Measurements from ENCODE around the gene IGSF1. TPM values are rescaled to one million over a fixed set of nuclear protein-coding genes. Genes with fewer than 3 reads are reported as not detected.

The IGSF1 gene
- total RNA-seq, 1 experiment from 2014 or later: 0.79 TPM

DNA sequence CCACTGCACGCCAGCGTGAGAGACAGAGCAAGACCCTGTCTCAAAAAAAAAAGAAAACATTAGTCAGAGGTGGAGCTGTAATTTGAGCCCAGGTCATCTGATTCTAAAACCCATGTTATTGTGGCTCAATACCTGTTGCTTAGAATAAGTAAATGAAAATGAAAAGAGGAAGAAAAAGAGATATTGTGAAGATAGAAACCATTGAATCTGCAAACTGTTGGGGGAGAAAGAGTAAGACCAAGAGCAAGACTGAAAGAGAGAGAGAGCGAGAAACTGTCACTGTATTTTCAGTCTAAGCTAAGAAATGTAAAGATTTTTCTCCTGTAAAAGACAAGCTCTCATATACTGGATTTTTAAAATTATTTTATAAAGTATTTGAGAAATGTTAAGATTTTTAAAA lies 9.7 kb upstream of the IGSF1 start:
- Histone ChIP-seq H4K20me1 (ENCODE audit: insufficient read depth) (no peaks in the 10 kb centered on the region), H3K9me3 (ENCODE audit: control insufficient read depth in 1 of 2, insufficient read depth in 1 of 2, low read depth in 1 of 2, low read length in 2 of 2) (no peaks in the 10 kb centered on the region), H2AFZ (ENCODE audit: low read depth, low read length, poor library complexity, severe bottlenecking) (no peak overlapping the region), H3K79me2 (ENCODE audit: insufficient read depth, low read length) (no peaks in the 10 kb centered on the region), H3K4me1 (ENCODE audit: control insufficient read depth in 1 of 2, insufficient read depth in 2 of 2, low read length in 2 of 2) (no peaks in the 10 kb centered on the region), H3K27ac (ENCODE audit: low read depth, low read length) (no peak overlapping the region), H3K9ac (ENCODE audit: low read length) (no peak overlapping the region), H3K36me3 (ENCODE audit: control insufficient read depth in 1 of 2, insufficient read depth in 2 of 2, low read length in 2 of 2) (no peaks in the 10 kb centered on the region), H3K4me2 (ENCODE audit: low read length) (no peak overlapping the region), H3K9me2 (ENCODE audit: insufficient read depth) (no peaks in the 10 kb centered on the region), H3K4me3 (replicated peaks in 1 of 2; ENCODE audit: low read depth in 1 of 2, low read length in 2 of 2) (no peak overlapping the region), H3K27me3 (ENCODE audit: insufficient read depth, low read length) (no peaks in the 10 kb centered on the region)
- CTCF ChIA-PET: no interaction called here
- TF ChIP-seq, protein P1, sequence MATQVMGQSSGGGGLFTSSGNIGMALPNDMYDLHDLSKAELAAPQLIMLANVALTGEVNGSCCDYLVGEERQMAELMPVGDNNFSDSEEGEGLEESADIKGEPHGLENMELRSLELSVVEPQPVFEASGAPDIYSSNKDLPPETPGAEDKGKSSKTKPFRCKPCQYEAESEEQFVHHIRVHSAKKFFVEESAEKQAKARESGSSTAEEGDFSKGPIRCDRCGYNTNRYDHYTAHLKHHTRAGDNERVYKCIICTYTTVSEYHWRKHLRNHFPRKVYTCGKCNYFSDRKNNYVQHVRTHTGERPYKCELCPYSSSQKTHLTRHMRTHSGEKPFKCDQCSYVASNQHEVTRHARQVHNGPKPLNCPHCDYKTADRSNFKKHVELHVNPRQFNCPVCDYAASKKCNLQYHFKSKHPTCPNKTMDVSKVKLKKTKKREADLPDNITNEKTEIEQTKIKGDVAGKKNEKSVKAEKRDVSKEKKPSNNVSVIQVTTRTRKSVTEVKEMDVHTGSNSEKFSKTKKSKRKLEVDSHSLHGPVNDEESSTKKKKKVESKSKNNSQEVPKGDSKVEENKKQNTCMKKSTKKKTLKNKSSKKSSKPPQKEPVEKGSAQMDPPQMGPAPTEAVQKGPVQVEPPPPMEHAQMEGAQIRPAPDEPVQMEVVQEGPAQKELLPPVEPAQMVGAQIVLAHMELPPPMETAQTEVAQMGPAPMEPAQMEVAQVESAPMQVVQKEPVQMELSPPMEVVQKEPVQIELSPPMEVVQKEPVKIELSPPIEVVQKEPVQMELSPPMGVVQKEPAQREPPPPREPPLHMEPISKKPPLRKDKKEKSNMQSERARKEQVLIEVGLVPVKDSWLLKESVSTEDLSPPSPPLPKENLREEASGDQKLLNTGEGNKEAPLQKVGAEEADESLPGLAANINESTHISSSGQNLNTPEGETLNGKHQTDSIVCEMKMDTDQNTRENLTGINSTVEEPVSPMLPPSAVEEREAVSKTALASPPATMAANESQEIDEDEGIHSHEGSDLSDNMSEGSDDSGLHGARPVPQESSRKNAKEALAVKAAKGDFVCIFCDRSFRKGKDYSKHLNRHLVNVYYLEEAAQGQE (IDR thresholded peaks at IDR 0.05; ENCODE audit: low read depth): no peak
- TF ChIP-seq RAD21 (IDR thresholded peaks at IDR 0.05; ENCODE audit: low read depth) (no peak), JUND (IDR thresholded peaks at IDR 0.05) (no peak), ATF3 (IDR thresholded peaks at IDR 0.05) (no peak), POLR2A (IDR thresholded peaks at IDR 0.05; ENCODE audit: borderline replicate concordance, extremely low read depth, insufficient read depth, insufficient read length) (no peak), SRF (IDR thresholded peaks at IDR 0.05; ENCODE audit: low read depth) (no peak)
- DNase-seq (ENCODE audit: low read depth, low spot score) (no peak), ATAC-seq (no peak)
- BruUV-seq (replicated peaks): no TSS peak
- RAD21 ChIA-PET (ENCODE audit: low non-redundant PET in 1 of 2, low total read pairs in 2 of 2, uncharacterized antibody in 2 of 2, unreplicated experiment in 2 of 2): no interaction called here
- POLR2A ChIA-PET: no interaction called here
- intact Hi-C loops (cut with micrococcal nuclease): no loop called here

GRCh38 chrX:131298036-131298435 lies 8.9 kb upstream of the IGSF1 start:
- Histone ChIP-seq H3K4me1 (ENCODE audit: control insufficient read depth in 1 of 2, insufficient read depth in 2 of 2, low read length in 2 of 2) (no peaks in the 10 kb centered on the region), H2AFZ (ENCODE audit: low read depth, low read length, poor library complexity, severe bottlenecking) (no peak overlapping the region), H3K4me3 (replicated peaks in 1 of 2; ENCODE audit: low read depth in 1 of 2, low read length in 2 of 2) (no peak overlapping the region), H3K9ac (ENCODE audit: low read length) (no peak overlapping the region), H3K9me2 (ENCODE audit: insufficient read depth) (no peaks in the 10 kb centered on the region), H3K27ac (ENCODE audit: low read depth, low read length) (no peak overlapping the region), H3K36me3 (ENCODE audit: control insufficient read depth in 1 of 2, insufficient read depth in 2 of 2, low read length in 2 of 2) (no peaks in the 10 kb centered on the region), H3K9me3 (ENCODE audit: control insufficient read depth in 1 of 2, insufficient read depth in 1 of 2, low read depth in 1 of 2, low read length in 2 of 2) (no peaks in the 10 kb centered on the region), H3K4me2 (ENCODE audit: low read length) (no peak overlapping the region), H3K79me2 (ENCODE audit: insufficient read depth, low read length) (no peaks in the 10 kb centered on the region), H3K27me3 (ENCODE audit: insufficient read depth, low read length) (no peaks in the 10 kb centered on the region), H4K20me1 (ENCODE audit: insufficient read depth) (no peaks in the 10 kb centered on the region)
- BruUV-seq (replicated peaks): no TSS peak
- RAD21 ChIA-PET (ENCODE audit: low non-redundant PET in 1 of 2, low total read pairs in 2 of 2, uncharacterized antibody in 2 of 2, unreplicated experiment in 2 of 2): no interaction called here
- intact Hi-C loops (cut with micrococcal nuclease): no loop called here
- CTCF ChIA-PET: no interaction called here
- POLR2A ChIA-PET: no interaction called here
- DNase-seq (ENCODE audit: low read depth, low spot score): no peak
- no peak for ATAC-seq
- no peak for TF ChIP-seq ATF3 (IDR thresholded peaks at IDR 0.05)
- no peak for TF ChIP-seq EGR1 (IDR thresholded peaks at IDR 0.05; ENCODE audit: low read depth)
- no peak for TF ChIP-seq TCF7L2 (IDR thresholded peaks at IDR 0.05; ENCODE audit: borderline replicate concordance, extremely low read depth, insufficient read depth, insufficient read length)
- TF ChIP-seq, protein P2, sequence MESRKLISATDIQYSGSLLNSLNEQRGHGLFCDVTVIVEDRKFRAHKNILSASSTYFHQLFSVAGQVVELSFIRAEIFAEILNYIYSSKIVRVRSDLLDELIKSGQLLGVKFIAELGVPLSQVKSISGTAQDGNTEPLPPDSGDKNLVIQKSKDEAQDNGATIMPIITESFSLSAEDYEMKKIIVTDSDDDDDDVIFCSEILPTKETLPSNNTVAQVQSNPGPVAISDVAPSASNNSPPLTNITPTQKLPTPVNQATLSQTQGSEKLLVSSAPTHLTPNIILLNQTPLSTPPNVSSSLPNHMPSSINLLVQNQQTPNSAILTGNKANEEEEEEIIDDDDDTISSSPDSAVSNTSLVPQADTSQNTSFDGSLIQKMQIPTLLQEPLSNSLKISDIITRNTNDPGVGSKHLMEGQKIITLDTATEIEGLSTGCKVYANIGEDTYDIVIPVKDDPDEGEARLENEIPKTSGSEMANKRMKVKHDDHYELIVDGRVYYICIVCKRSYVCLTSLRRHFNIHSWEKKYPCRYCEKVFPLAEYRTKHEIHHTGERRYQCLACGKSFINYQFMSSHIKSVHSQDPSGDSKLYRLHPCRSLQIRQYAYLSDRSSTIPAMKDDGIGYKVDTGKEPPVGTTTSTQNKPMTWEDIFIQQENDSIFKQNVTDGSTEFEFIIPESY (IDR thresholded peaks at IDR 0.05; ENCODE audit: extremely low read depth, insufficient replicate concordance, low read length): no peak
- TF ChIP-seq SIN3A (IDR thresholded peaks at IDR 0.05; ENCODE audit: low read depth): no peak
- TF ChIP-seq, protein P1 (IDR thresholded peaks at IDR 0.05; ENCODE audit: low read depth): no peak
